Astrocyte of the spinal cord (primary cell): ENCODE results near the gene UHMK1.

ENCODE experiments used
- DNase-seq: peaks from one replicate; pipeline ENCODE4 v3.0.0; 2011; ENCODE audit warnings: low read depth, low spot score
- H3K4me3 ChIP-seq: 2 replicates; pipeline ENCODE4 v1.5.1; 2011; ENCODE audit warnings: low read depth, mild to moderate bottlenecking, low read length, moderate library complexity
- in situ Hi-C: cut with HindIII; loops from 2 replicates; pipeline ENCODE4 v1.10.0; 2017; ENCODE audit warnings: low sequenced_read_pairs
- TF ChIP-seq, protein P1 (sequence below): IDR thresholded peaks from 2 replicates; pipeline ENCODE4 v1.5.1; 2012; ENCODE audit warnings: low read depth, mild to moderate bottlenecking, low read length, inconsistent platforms

Gene UHMK1

DNA sequence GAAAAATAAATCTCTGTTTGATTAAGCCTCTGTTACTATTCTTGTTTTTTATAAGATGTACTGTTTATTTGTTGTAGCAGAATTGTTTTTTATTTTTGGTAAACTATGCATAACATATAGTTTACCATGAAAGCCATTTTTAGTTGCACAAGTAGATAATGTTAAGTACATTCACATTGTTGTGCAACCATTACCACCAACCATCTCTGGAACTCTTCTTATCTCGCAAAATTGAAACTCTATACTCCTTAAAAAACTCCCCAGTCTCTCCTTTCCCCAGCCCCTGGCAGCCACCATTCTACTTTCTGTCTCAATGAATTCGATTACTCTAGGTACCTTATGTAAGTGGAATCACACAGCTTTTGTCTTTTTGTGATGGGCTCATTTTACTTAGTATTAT is 27.4 kb upstream of the UHMK1 start:
- in situ Hi-C loops: no loop called here

DNA sequence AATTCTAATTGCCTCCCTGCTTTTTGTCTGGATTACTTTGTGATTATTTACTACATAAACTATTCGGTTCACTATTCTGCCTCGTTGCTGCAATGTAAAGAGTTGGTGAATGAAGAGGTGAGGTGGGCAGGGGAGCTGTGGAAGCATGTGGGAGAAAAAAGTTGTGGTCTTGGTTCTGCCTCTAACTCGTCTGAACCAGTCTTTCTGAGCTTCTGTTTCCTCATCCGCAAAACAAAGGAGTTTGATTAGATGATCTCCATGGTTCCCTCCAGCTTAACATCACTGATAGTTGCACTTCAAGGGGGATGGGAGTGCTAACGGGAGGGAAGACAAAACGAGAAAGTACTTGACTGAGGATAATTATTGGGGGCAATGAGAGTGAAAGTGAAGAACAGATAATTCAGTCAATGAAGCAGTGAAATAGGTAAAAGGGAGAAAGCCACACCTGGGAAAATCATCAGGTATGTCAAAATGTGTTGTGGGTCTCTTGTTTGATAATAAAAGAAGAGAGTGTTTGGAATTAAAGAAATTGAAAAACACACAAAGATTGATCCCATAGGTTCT is 26.2 kb upstream of the UHMK1 start:
- no peak for DNase-seq
- no peak overlapping the region for H3K4me3 ChIP-seq
- TF ChIP-seq, protein P1, sequence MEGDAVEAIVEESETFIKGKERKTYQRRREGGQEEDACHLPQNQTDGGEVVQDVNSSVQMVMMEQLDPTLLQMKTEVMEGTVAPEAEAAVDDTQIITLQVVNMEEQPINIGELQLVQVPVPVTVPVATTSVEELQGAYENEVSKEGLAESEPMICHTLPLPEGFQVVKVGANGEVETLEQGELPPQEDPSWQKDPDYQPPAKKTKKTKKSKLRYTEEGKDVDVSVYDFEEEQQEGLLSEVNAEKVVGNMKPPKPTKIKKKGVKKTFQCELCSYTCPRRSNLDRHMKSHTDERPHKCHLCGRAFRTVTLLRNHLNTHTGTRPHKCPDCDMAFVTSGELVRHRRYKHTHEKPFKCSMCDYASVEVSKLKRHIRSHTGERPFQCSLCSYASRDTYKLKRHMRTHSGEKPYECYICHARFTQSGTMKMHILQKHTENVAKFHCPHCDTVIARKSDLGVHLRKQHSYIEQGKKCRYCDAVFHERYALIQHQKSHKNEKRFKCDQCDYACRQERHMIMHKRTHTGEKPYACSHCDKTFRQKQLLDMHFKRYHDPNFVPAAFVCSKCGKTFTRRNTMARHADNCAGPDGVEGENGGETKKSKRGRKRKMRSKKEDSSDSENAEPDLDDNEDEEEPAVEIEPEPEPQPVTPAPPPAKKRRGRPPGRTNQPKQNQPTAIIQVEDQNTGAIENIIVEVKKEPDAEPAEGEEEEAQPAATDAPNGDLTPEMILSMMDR: no peak
- in situ Hi-C loops: no loop called here

More for the DNA sequence above, 27.4 kb upstream of the UHMK1 start:
- H3K4me3 ChIP-seq: no peak overlapping the region
- TF ChIP-seq, protein P1: no peak
- no peak for DNase-seq

DNA sequence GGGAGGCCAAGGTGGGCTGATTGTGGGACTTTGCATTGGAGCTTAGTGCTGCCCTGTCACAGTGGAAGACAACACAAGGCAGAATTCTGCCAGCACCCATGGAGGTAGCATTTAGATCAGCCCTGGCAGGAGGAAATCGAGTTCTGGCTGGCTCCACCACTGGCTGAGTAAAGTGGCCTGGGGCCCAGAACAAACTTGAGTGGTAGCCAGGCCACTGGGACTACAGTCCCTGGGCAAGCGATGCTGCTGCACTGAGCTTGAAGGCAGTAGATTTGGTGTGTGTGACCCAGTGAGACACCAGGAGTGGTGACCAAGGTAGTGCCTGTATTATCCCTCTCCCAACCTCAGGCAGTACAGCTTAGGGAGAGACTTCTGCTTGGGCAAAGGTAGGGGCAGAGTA is 22.5 kb upstream of the UHMK1 start:
- no peak for DNase-seq

DNA sequence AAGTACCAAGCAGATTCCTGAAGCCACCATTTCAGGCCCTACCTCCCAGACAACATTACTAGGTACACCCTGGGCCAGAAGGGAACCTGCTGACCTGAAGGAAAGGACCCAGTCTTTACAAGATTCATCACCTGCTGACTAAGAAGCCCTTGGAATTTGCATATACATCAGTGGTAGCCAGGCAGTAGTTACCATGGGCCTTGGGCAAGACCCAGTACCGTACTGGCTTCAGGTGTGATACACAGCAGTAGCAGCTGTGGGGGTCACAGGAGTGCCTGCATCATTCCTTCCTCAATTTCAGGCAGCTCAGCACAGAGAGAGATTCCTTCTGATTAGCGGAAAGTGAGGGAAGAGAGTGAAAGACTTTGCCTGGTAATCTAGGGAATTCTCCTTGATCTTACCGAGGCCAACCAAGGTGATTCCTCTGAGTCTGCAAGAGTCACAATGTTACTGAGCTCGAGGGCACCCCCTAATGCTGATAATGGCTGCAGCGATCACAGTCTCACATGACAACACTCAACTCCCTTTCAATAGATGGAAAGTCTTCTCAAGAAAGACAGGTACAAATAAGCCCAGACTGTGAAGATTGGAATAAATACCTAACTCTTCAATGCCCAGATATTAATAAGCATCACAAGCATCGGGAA is 22.0 kb upstream of the UHMK1 start:
- DNase-seq: no peak
- TF ChIP-seq, protein P1: no peak
- H3K4me3 ChIP-seq: no peak overlapping the region
- in situ Hi-C loops: no loop called here

More for the DNA sequence above, 22.5 kb upstream of the UHMK1 start:
- no peak overlapping the region for H3K4me3 ChIP-seq
- in situ Hi-C loops: no loop called here
- TF ChIP-seq, protein P1: no peak

DNA sequence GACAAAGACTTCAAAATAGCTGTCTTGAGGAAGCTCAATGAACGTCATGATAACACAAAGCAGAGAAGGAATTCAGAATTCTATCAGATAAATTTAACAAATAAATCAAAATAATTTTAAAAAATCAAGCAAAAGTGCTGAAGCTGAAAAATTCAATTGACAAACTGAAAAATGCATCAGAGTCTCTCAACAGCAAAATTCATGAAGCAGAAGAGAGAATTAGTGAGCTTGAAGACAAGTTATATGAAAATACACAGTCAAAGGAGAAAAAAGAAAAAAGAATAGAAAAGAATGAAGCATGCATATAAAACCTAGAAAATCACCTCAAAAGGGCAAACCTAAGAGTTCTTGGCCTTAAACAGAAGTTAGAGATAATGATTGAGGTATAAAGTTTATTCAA is 21.0 kb upstream of the UHMK1 start:
- in situ Hi-C loops: no loop called here
- DNase-seq: no peak
- TF ChIP-seq, protein P1: no peak
- no peak overlapping the region for H3K4me3 ChIP-seq

DNA sequence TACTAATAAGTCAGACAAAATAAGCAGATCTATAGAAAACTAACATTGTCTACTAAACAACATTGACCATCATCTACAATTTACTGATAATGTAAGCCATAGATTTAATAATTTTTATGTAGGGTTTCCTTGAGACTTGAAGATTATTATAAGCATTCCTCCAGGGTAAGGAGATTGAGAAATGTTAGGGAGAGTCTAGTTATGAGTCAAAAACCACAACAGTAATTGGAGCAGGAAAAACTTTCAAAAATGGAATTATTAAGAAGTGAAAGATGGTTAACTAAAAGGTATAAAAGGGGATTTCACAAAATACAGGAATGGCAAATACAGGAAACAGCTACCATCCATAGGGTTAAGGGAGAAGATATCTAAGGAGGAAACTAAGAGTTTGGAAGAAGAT is 12.4 kb upstream of the UHMK1 start:
- TF ChIP-seq, protein P1: no peak
- no peak for DNase-seq
- no peak overlapping the region for H3K4me3 ChIP-seq
- in situ Hi-C loops: no loop called here

DNA sequence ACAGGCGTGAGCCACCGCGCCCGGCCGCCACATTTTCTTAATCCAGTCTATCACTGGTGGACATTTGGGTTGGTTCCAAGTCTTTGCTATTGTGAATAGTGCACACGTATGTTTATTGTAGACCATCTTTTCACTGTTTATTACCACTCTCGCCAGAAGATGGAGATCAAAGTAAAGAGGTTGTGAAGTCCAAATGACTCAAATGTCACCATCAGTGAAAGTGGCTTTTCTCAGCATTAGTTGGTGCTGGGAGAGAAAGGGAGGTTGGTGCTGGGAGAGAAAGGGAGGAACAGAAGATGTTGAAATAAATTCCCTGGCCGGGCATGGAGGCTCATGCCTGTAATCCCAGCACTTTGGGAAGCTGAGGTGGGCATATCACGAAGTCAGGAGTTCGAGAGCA is 10.4 kb upstream of the UHMK1 start:
- TF ChIP-seq, protein P1: no peak
- no peak for DNase-seq
- in situ Hi-C loops: no loop called here
- no peak overlapping the region for H3K4me3 ChIP-seq
